PFSK-1 (cell line): ENCODE results near the gene RPL37A.

Experiments used
- FOXP2 ChIP-seq: optimal IDR thresholded peaks from 2 replicates; pipeline ENCODE3; 2011; ENCODE audit warnings: borderline replicate concordance, control low read depth, inconsistent platforms; ENCODE audit not compliant: insufficient read depth; ENCODE audit errors: extremely low read length, extremely low read depth
- POLR2AphosphoS5 ChIP-seq: IDR thresholded peaks from 2 replicates; pipeline ENCODE4 v1.6.1; 2012; ENCODE audit warnings: low read depth, mild to moderate bottlenecking, control low read depth, low read length, moderate library complexity
- REST ChIP-seq, 2 experiments: IDR thresholded peaks; 2 replicates each; pipeline versions ENCODE4 v1.6.1 to v1.8.0; 2011 to 2012; ENCODE audit warnings: low read depth in 2 of 2, low read length in 2 of 2, control low read depth in 1 of 2, inconsistent platforms in 1 of 2, mild to moderate bottlenecking in 1 of 2, moderate library complexity in 1 of 2; ENCODE audit not compliant: insufficient read depth in 1 of 2
- SIN3A ChIP-seq: IDR thresholded peaks from 2 replicates; pipeline ENCODE4 v1.6.1; 2012; ENCODE audit warnings: mild to moderate bottlenecking, low read length, moderate library complexity, borderline replicate concordance; ENCODE audit not compliant: insufficient read depth
- TAF1 ChIP-seq: IDR thresholded peaks from 2 replicates; pipeline ENCODE4 v1.6.1; 2012; ENCODE audit warnings: low read length, control low read depth, borderline replicate concordance; ENCODE audit not compliant: insufficient read depth

Gene RPL37A

GRCh38 chr2:216551234-216552068, 52.8 kb downstream of the RPL37A start:
- TF ChIP-seq POLR2AphosphoS5 (no peak), FOXP2 (no peak), TAF1 (no peak), REST (IDR thresholded peaks at IDR 0.05; ENCODE audit: insufficient read depth in 1 of 2, low read depth in 2 of 2, low read length in 2 of 2) (no peak), SIN3A (no peak)

- TF ChIP-seq FOXP2 (no peak), POLR2AphosphoS5 (no peak), REST (IDR thresholded peaks at IDR 0.05; ENCODE audit: insufficient read depth in 1 of 2, low read depth in 2 of 2, low read length in 2 of 2) (no peak), SIN3A (no peak), TAF1 (no peak)
These were observed 54.4 kb downstream of the RPL37A start for GRCh38 chr2:216553093-216553478.
